Neural cell (in vitro differentiated cells): ENCODE results near the gene FRMD4B. TPM values are rescaled to one million over a fixed set of nuclear protein-coding genes. Genes with fewer than 3 reads are reported as not detected.

ENCODE experiments used
- H2AFZ ChIP-seq: fragments of 200-600, 300-800 bp; sonication (generic), shearing (Covaris generic); 2 replicates; pipeline ENCODE4 v1.6.0; 2014; ENCODE audit warnings: low read depth, mild to moderate bottlenecking, antibody characterized with exemption, low read length, moderate library complexity
- H3F3A ChIP-seq: fragments of 200-600 bp; shearing (Covaris generic); 2 replicates; pipeline ENCODE4 v1.6.1; 2016; ENCODE audit warnings: mild to moderate bottlenecking, moderate library complexity, mixed read lengths, antibody characterized with exemption, low read length; ENCODE audit not compliant: insufficient read depth, poor library complexity, severe bottlenecking
- H3K27ac ChIP-seq: fragments of 200-600, 300-800 bp; sonication (generic), shearing (Covaris generic); 2 replicates; pipeline ENCODE4 v1.5.1; 2014; ENCODE audit warnings: mild to moderate bottlenecking, low read length, moderate library complexity
- H3K27me3 ChIP-seq: fragments of 300-800, 200-600 bp; sonication (generic), shearing (Covaris generic); 2 replicates; pipeline ENCODE4 v1.6.0; 2014; ENCODE audit warnings: mild to moderate bottlenecking, low read depth, low read length, moderate library complexity; ENCODE audit not compliant: insufficient read depth
- H3K36me3 ChIP-seq: fragments of 300-800, 200-600 bp; sonication (generic), shearing (Covaris generic); 2 replicates; pipeline ENCODE4 v1.5.1; 2014; ENCODE audit warnings: mild to moderate bottlenecking, antibody characterized with exemption, low read length, moderate library complexity; ENCODE audit not compliant: insufficient read depth
- H3K4me2 ChIP-seq: fragments of 300-800, 200-600 bp; sonication (generic), shearing (Covaris generic); 2 replicates; pipeline ENCODE4 v1.6.0; 2014; ENCODE audit warnings: mild to moderate bottlenecking, low read length
- H3K4me3 ChIP-seq: fragments of 300-800, 200-600 bp; sonication (generic), shearing (Covaris generic); 2 replicates; pipeline ENCODE4 v1.5.1; 2014; ENCODE audit warnings: mild to moderate bottlenecking, low read length, moderate library complexity
- H3K79me2 ChIP-seq: fragments of 200-600 bp; shearing (Covaris generic); replicated peaks from 2 replicates; pipeline ENCODE4 v1.6.0; 2014; ENCODE audit warnings: mild to moderate bottlenecking, low read length, moderate library complexity; ENCODE audit not compliant: insufficient read depth
- H3K9ac ChIP-seq: fragments of 300-800, 200-600 bp; sonication (generic), shearing (Covaris generic); 2 replicates; pipeline ENCODE4 v1.6.1; 2016; ENCODE audit warnings: mild to moderate bottlenecking, low read length, mixed read lengths
- H3K9me2 ChIP-seq: fragments of 200-600 bp; shearing (Covaris generic); 2 replicates; pipeline ENCODE4 v1.6.1; 2016; ENCODE audit warnings: mild to moderate bottlenecking, low read length, mixed read lengths; ENCODE audit not compliant: insufficient read depth
- H3K9me3 ChIP-seq: fragments of 200-600, 300-800 bp; sonication (generic), shearing (Covaris generic); 2 replicates; pipeline ENCODE4 v1.6.1; 2016; ENCODE audit warnings: mild to moderate bottlenecking, mixed run types, low read length, moderate library complexity, mixed read lengths
- H4K20me1 ChIP-seq: fragments of 200-600 bp; shearing (Covaris generic); 2 replicates; pipeline ENCODE4 v1.6.1; 2016; ENCODE audit warnings: mild to moderate bottlenecking, mixed run types; ENCODE audit not compliant: insufficient read depth
- CTCF ChIP-seq: fragments of 450-650 bp; IDR thresholded peaks from 2 replicates; pipeline ENCODE4 v1.5.1; 2014; ENCODE audit warnings: antibody characterized with exemption, mild to moderate bottlenecking, moderate library complexity; ENCODE audit not compliant: poor library complexity, severe bottlenecking
- EP300 ChIP-seq: fragments of 450-650 bp; conservative IDR thresholded peaks from 2 replicates; pipeline ENCODE4 v1.6.1; 2014; ENCODE audit warnings: antibody characterized with exemption, mild to moderate bottlenecking, moderate library complexity; ENCODE audit not compliant: poor library complexity, severe bottlenecking
- EZH2 ChIP-seq: fragments of 200-600, 300-800 bp; shearing (Covaris generic), sonication (generic); IDR thresholded peaks from 2 replicates; pipeline ENCODE4 v1.6.1; 2014; ENCODE audit warnings: antibody characterized with exemption, low read length, borderline replicate concordance, mild to moderate bottlenecking; ENCODE audit not compliant: insufficient read depth, poor library complexity, severe bottlenecking
- MXI1 ChIP-seq: fragments of 450-650 bp; conservative IDR thresholded peaks from 2 replicates; pipeline ENCODE4 v1.6.1; 2014; ENCODE audit warnings: antibody characterized with exemption, mild to moderate bottlenecking; ENCODE audit not compliant: poor library complexity, severe bottlenecking
- POLR2AphosphoS5 ChIP-seq: IDR thresholded peaks from 2 replicates; pipeline ENCODE4 v1.6.1; 2012
- RAD21 ChIP-seq: fragments of 450-650 bp; conservative IDR thresholded peaks from 2 replicates; pipeline ENCODE4 v1.6.1; 2014; ENCODE audit warnings: antibody characterized with exemption, mild to moderate bottlenecking, moderate library complexity
- REST ChIP-seq: IDR thresholded peaks from 2 replicates; pipeline ENCODE4 v1.6.1; 2012; ENCODE audit warnings: borderline replicate concordance
- SMC3 ChIP-seq: fragments of 450-650 bp; conservative IDR thresholded peaks from 2 replicates; pipeline ENCODE4 v1.6.1; 2014; ENCODE audit warnings: antibody characterized with exemption, mild to moderate bottlenecking, moderate library complexity; ENCODE audit not compliant: poor library complexity
- TAF1 ChIP-seq: IDR thresholded peaks from 2 replicates; pipeline ENCODE4 v1.6.1; 2012; ENCODE audit warnings: low read depth
- polyA plus RNA-seq: library from polyadenylated mRNA; depleted of rRNA; stranded (reverse); fragments of >200 nt; gene quantifications from 2 replicates; pipeline ENCODE4 v1.2.3, GENCODE V29; 2014

FRMD4B gene
- polyA plus RNA-seq, 1 donor from 2014 or later = 6.2 TPM

GRCh38 chr3:69201658-69202057, 184.2 kb downstream of the FRMD4B start:
- H3K4me3 ChIP-seq = no peak overlapping the region

GRCh38 chr3:69200384-69201068, 185.4 kb downstream of the FRMD4B start:
- Histone ChIP-seq H3K36me3 (no peaks in the 10 kb centered on the region), H3K27ac (no peak overlapping the region), H3K9me3 (no peaks in the 10 kb centered on the region), H3K4me3 (no peak overlapping the region), H3K9ac (no peak overlapping the region), H3K4me2 (no peak overlapping the region), H3K9me2 (no peaks in the 10 kb centered on the region), H4K20me1 (no peaks in the 10 kb centered on the region), H2AFZ (no peak overlapping the region), H3K79me2 (no peaks in the 10 kb centered on the region), H3K27me3 (no peaks in the 10 kb centered on the region), H3F3A (no peaks in the 10 kb centered on the region)
- TF ChIP-seq TAF1 (no peak), RAD21 (no peak), POLR2AphosphoS5 (no peak), EP300 (no peak), REST (no peak), SMC3 (no peak), CTCF (no peak), EZH2 (no peak), MXI1 (no peak)

More at GRCh38 chr3:69201658-69202057, 184.2 kb downstream of the FRMD4B start:
- Histone ChIP-seq H3K79me2 (no peaks in the 10 kb centered on the region), H2AFZ (no peak overlapping the region), H3K9me2 (no peaks in the 10 kb centered on the region), H3F3A (no peaks in the 10 kb centered on the region), H4K20me1 (no peaks in the 10 kb centered on the region), H3K27ac (no peak overlapping the region), H3K9ac (no peak overlapping the region), H3K27me3 (no peaks in the 10 kb centered on the region), H3K36me3 (no peaks in the 10 kb centered on the region), H3K4me2 (no peak overlapping the region), H3K9me3 (no peaks in the 10 kb centered on the region)
- TF ChIP-seq TAF1 = no peak
- no peak for TF ChIP-seq MXI1
- TF ChIP-seq CTCF = no peak
- no peak for TF ChIP-seq EP300
- no peak for TF ChIP-seq SMC3
- no peak for TF ChIP-seq RAD21
